ENCODE measurements around the gene MN1. TPM values are rescaled to one million over a fixed set of nuclear protein-coding genes. Genes with fewer than 3 reads are reported as not detected.

Gene MN1
- total and polyA plus RNA-seq, 2 of the 4 experiments (the other 2 are of a cell fraction), result 0.36 to 1.3 TPM

GRCh38 chr22:27757928-27758525 lies 43.5 kb downstream of the MN1 start:
- H2AFZ ChIP-seq (replicated peaks; ENCODE audit: low read length, poor library complexity), result no peak overlapping the region
- no peak overlapping the region for H3K4me2 ChIP-seq (ENCODE audit: low read depth, low read length)
- no peak overlapping the region for H2BK15ac ChIP-seq (ENCODE audit: low read depth, low read length)
- dilution Hi-C loops (cut with HindIII; ENCODE audit: low sequenced_read_pairs, unreplicated experiment), result no loop called here
- peaks cover 1% of the 10 kb centered on the region; the same call in 1 of the 2 replicates for H3K36me3 ChIP-seq (ENCODE audit: control insufficient read depth, insufficient read depth, low read length)
- peaks cover 1% of the 10 kb centered on the region; the same call in 1 of the 2 replicates for H3K4me1 ChIP-seq (ENCODE audit: control insufficient read depth, insufficient read depth, low read length)
- H3K79me1 ChIP-seq (ENCODE audit: low read depth in 1 of 2, low read length in 2 of 2), result no peaks in the 10 kb centered on the region
- H3K14ac ChIP-seq (replicated peaks; ENCODE audit: low read depth, low read length), result no peak overlapping the region
- DNase-seq, result no peak
- 86% methylated on average over 3 of the region's 6 CpGs; no CpG with 5 or more reads in 1 of the 2 experiments for WGBS, 2 experiments (ENCODE audit: extremely low coverage in 2 of 2, insufficient read length in 1 of 2)
- no peak overlapping the region for H2BK120ac ChIP-seq (ENCODE audit: low read depth, low read length)
- H2BK20ac ChIP-seq (ENCODE audit: low read depth, low read length), result no peak overlapping the region
- no peak overlapping the region for H3K27ac ChIP-seq (ENCODE audit: insufficient read depth, low read length)
- TF ChIP-seq USF2 (IDR thresholded peaks at IDR 0.05; ENCODE audit: low read depth, low read length), result no peak
- TF ChIP-seq MAFK (IDR thresholded peaks at IDR 0.05; ENCODE audit: low read depth, low read length), result no peak
- no peak for TF ChIP-seq FOS (IDR thresholded peaks at IDR 0.05; ENCODE audit: low read depth, low read length)
- TF ChIP-seq CTCF (conservative IDR thresholded peaks at IDR 0.05; ENCODE audit: low read depth, low read length), result no peak
- TF ChIP-seq BHLHE40 (IDR thresholded peaks at IDR 0.05; ENCODE audit: low read depth, low read length), result no peak
- TF ChIP-seq NFE2L2 (IDR thresholded peaks at IDR 0.05; ENCODE audit: low read depth, low read length), result no peak
- TF ChIP-seq MXI1 (IDR thresholded peaks at IDR 0.05; ENCODE audit: borderline replicate concordance, low read depth, low read length), result no peak
- TF ChIP-seq RAD21 (IDR thresholded peaks at IDR 0.05; ENCODE audit: low read length), result no peak
- no peak overlapping the region for H4K91ac ChIP-seq (ENCODE audit: insufficient read depth, low read depth, low read length)
- no peak overlapping the region for H2AK5ac ChIP-seq (ENCODE audit: low read depth, low read length)
- ChIA-PET CTCF (no interaction called here), POLR2A (ENCODE audit: unreplicated experiment) (no interaction called here)
- no peak overlapping the region for H4K5ac ChIP-seq (ENCODE audit: low read depth, low read length)
- no peaks in the 10 kb centered on the region; the same call in 1 of the 2 replicates for H4K20me1 ChIP-seq (ENCODE audit: insufficient read depth, low read length)
- no peak overlapping the region for H3K4me3 ChIP-seq (ENCODE audit: insufficient read depth, low read depth, low read length)
- H3K9me3 ChIP-seq (ENCODE audit: control insufficient read depth, insufficient read depth, low read length), result no peaks in the 10 kb centered on the region
- H4K8ac ChIP-seq (ENCODE audit: low read depth in 2 of 2, low read length in 2 of 2), result no peak overlapping the region
- no peak overlapping the region for H3K23ac ChIP-seq (ENCODE audit: low read depth, low read length)
- H3K56ac ChIP-seq (ENCODE audit: extremely low read depth, insufficient read depth, low read length), result no peak overlapping the region
- H2AK9ac ChIP-seq (replicated peaks; ENCODE audit: low read depth, low read length, poor library complexity), result no peak overlapping the region
- no TSS peak for BruUV-seq (replicated peaks)
- no peak overlapping the region; the same call in 1 of the 2 replicates for H3K4ac ChIP-seq (ENCODE audit: low read depth, low read length)
- intact Hi-C loops (cut with micrococcal nuclease), result no loop called here
- peaks cover 2% of the 10 kb centered on the region; the same call in 1 of the 2 replicates for H3K9me1 ChIP-seq (ENCODE audit: insufficient read depth, low read length)
- no peak overlapping the region for H3K9ac ChIP-seq (ENCODE audit: low read depth, low read length)
- no peak overlapping the region for H3K18ac ChIP-seq (ENCODE audit: low read depth, low read length)
- in situ Hi-C loops (cut with MboI; ENCODE audit: low sequenced_read_pairs), result no loop called here
- H2BK5ac ChIP-seq (ENCODE audit: low read depth, low read length, poor library complexity, severe bottlenecking), result no peak overlapping the region
- ATAC-seq (ENCODE audit: low read depth), result no peak
- no peaks in the 10 kb centered on the region for H3K27me3 ChIP-seq (ENCODE audit: control insufficient read depth, insufficient read depth, low read length)
